Measurements from ENCODE around the gene ZNF778. TPM values are rescaled to one million over a fixed set of nuclear protein-coding genes. Genes with fewer than 3 reads are reported as not detected.
"Not testable (repeated sequence)": the region's sequence is repeated elsewhere in the genome, so short reads cannot be mapped to it uniquely, and the experiment has no call there.

ZNF778 gene
- total RNA-seq, 4 donors from 2014 or later: 11.2 to 17.2 (median 13.9) TPM

- Histone ChIP-seq H3K4me3 (no peak overlapping the region), H3K4me1 (no peaks in the 10 kb centered on the region), H3K36me3 (no peaks in the 10 kb centered on the region), H3K27me3 (peaks cover 0 to 94% (median 0%) of the 10 kb centered on the region in 4 donors), H3K27ac (replicated peaks in 1 of 4) (no peak overlapping the region), H3K9me3 (no peaks in the 10 kb centered on the region)
- intact Hi-C loops (cut with DNase I): loop anchor here (10.0 kb wide), 1 partner anchor 365 kb away; the partner anchor contains the start of gene APRT
- DNase-seq (ENCODE audit: extremely low spot score): no peak
- 63% methylated on average over 17 of the region's 25 CpGs for WGBS
- TF ChIP-seq POLR2A (IDR thresholded peaks at IDR 0.05; ENCODE audit: low read depth) (no peak), CTCF (IDR thresholded peaks at IDR 0.05) (no peak), EP300 (IDR thresholded peaks at IDR 0.05) (no peak), POLR2AphosphoS5 (IDR thresholded peaks at IDR 0.05) (no peak)
Observed at GRCh38 chr16:89179656-89180315, 37.7 kb upstream of the ZNF778 start.

- Histone ChIP-seq H3K4me1 (no peaks in the 10 kb centered on the region), H3K9me3 (no peaks in the 10 kb centered on the region), H3K27me3 (peaks cover 0 to 57% (median 0%) of the 10 kb centered on the region in 4 donors), H3K36me3 (no peaks in the 10 kb centered on the region), H3K27ac (replicated peaks in 1 of 4) (no peak overlapping the region), H3K4me3 (no peak overlapping the region)
- DNase-seq (ENCODE audit: extremely low spot score): no peak
- 40% methylated on average over 12 of the region's 13 CpGs for WGBS
- no peak for TF ChIP-seq POLR2A (IDR thresholded peaks at IDR 0.05; ENCODE audit: low read depth)
- no peak for TF ChIP-seq POLR2AphosphoS5 (IDR thresholded peaks at IDR 0.05)
- TF ChIP-seq EP300 (IDR thresholded peaks at IDR 0.05): no peak
- intact Hi-C loops (cut with DNase I): no loop called here
Observed at GRCh38 chr16:89183463-89183862, 34.0 kb upstream of the ZNF778 start.

- H3K9me3 ChIP-seq: no peaks in the 10 kb centered on the region
- whole genome bisulfite sequencing: 60% methylated on average over 17 of the region's 26 CpGs
- no peak for DNase-seq (ENCODE audit: extremely low spot score)
- TF ChIP-seq CTCF (IDR thresholded peaks at IDR 0.05): no peak
- no peak for TF ChIP-seq POLR2AphosphoS5 (IDR thresholded peaks at IDR 0.05)
- no peak for TF ChIP-seq EP300 (IDR thresholded peaks at IDR 0.05)
- no peak for TF ChIP-seq POLR2A (IDR thresholded peaks at IDR 0.05; ENCODE audit: low read depth)
- no peaks in the 10 kb centered on the region for H3K4me1 ChIP-seq
- no peak overlapping the region for H3K4me3 ChIP-seq
- intact Hi-C loops (cut with DNase I): no loop called here
- H3K27ac ChIP-seq (replicated peaks in 1 of 4): no peak overlapping the region
- H3K27me3 ChIP-seq: peaks cover 0 to 51% (median 0%) of the 10 kb centered on the region in 4 donors
- H3K36me3 ChIP-seq: no peaks in the 10 kb centered on the region
Observed at GRCh38 chr16:89183975-89184676, 33.4 kb upstream of the ZNF778 start.

GRCh38 chr16:89184677-89184932, 32.9 kb upstream of the ZNF778 start:
- Histone ChIP-seq H3K36me3 (no peaks in the 10 kb centered on the region), H3K9me3 (no peaks in the 10 kb centered on the region), H3K27ac (replicated peaks in 1 of 4) (no peak overlapping the region), H3K27me3 (peaks cover 0 to 46% (median 0%) of the 10 kb centered on the region in 4 donors), H3K4me1 (no peaks in the 10 kb centered on the region), H3K4me3 (no peak overlapping the region)
- 85% methylated on average over 6 of the region's 9 CpGs for WGBS
- DNase-seq (ENCODE audit: extremely low spot score): no peak
- intact Hi-C loops (cut with DNase I): no loop called here
- TF ChIP-seq POLR2AphosphoS5 (IDR thresholded peaks at IDR 0.05): no peak
- no peak for TF ChIP-seq POLR2A (IDR thresholded peaks at IDR 0.05; ENCODE audit: low read depth)
- TF ChIP-seq EP300 (IDR thresholded peaks at IDR 0.05): no peak
- no peak for TF ChIP-seq CTCF (IDR thresholded peaks at IDR 0.05)

- H3K36me3 ChIP-seq: no peaks in the 10 kb centered on the region
- H3K9me3 ChIP-seq: no peaks in the 10 kb centered on the region
- H3K27me3 ChIP-seq: peaks cover 0 to 40% (median 0%) of the 10 kb centered on the region in 4 donors
- H3K4me3 ChIP-seq: no peak overlapping the region
- DNase-seq (ENCODE audit: extremely low spot score): no peak
- intact Hi-C loops (cut with DNase I): no loop called here
- 77% methylated on average over 21 of the region's 48 CpGs for WGBS
- H3K4me1 ChIP-seq: no peaks in the 10 kb centered on the region
- no peak overlapping the region for H3K27ac ChIP-seq (replicated peaks in 1 of 4)
- TF ChIP-seq POLR2AphosphoS5 (IDR thresholded peaks at IDR 0.05) (no peak), EP300 (IDR thresholded peaks at IDR 0.05) (no peak), CTCF (IDR thresholded peaks at IDR 0.05) (no peak), POLR2A (IDR thresholded peaks at IDR 0.05; ENCODE audit: low read depth) (no peak)
Observed at GRCh38 chr16:89184933-89185794, 32.3 kb upstream of the ZNF778 start.

- H3K27ac ChIP-seq (replicated peaks in 1 of 4); DNase-seq (ENCODE audit: extremely low spot score); H3K9me3 ChIP-seq; H3K36me3 ChIP-seq; intact Hi-C loops (cut with DNase I); H3K4me3 ChIP-seq; H3K4me1 ChIP-seq: not testable (repeated sequence)
- 92% methylated on average over 16 of the region's 30 CpGs for WGBS
- peaks cover 0 to 32% (median 0%) of the 10 kb centered on the region in 4 donors for H3K27me3 ChIP-seq
Observed at GRCh38 chr16:89185887-89186592, 31.5 kb upstream of the ZNF778 start.

- 87% methylated on average over 12 of the region's 20 CpGs for WGBS
- H3K27ac ChIP-seq (replicated peaks in 1 of 4); H3K4me3 ChIP-seq; H3K9me3 ChIP-seq; H3K4me1 ChIP-seq; intact Hi-C loops (cut with DNase I); DNase-seq (ENCODE audit: extremely low spot score); H3K36me3 ChIP-seq: not testable (repeated sequence)
- H3K27me3 ChIP-seq: peaks cover 0 to 31% (median 0%) of the 10 kb centered on the region in 4 donors
Observed at GRCh38 chr16:89186593-89187031, 30.9 kb upstream of the ZNF778 start.

All from esophagus muscularis mucosa (tissue), 4 donors.